ENCODE data around the gene TMEM255B.

The TMEM255B gene

GRCh38 chr13:113834496-113835200, 75.6 kb downstream of the TMEM255B start:
- no peak for DNase-seq (ENCODE audit: low read depth)

GRCh38 chr13:113835461-113836270, 76.6 kb downstream of the TMEM255B start:
- DNase-seq (ENCODE audit: low read depth) = no peak

- DNase-seq (ENCODE audit: low read depth) = no peak
Measured at GRCh38 chr13:113836768-113837559, 77.9 kb downstream of the TMEM255B start.

GRCh38 chr13:113837560-113838355, 78.7 kb downstream of the TMEM255B start:
- DNase-seq (ENCODE audit: low read depth) = no peak

GRCh38 chr13:113838711-113839201, 79.7 kb downstream of the TMEM255B start:
- DNase-seq (ENCODE audit: low read depth) = no peak

GRCh38 chr13:113839536-113840204, 80.6 kb downstream of the TMEM255B start:
- no peak for DNase-seq (ENCODE audit: low read depth)

- DNase-seq (ENCODE audit: low read depth) = no peak
Measured at GRCh38 chr13:113840541-113841352, 81.7 kb downstream of the TMEM255B start.

- no peak for DNase-seq (ENCODE audit: low read depth)
Measured at GRCh38 chr13:113841353-113841650, 82.3 kb downstream of the TMEM255B start.

- DNase-seq (ENCODE audit: low read depth) = no peak
Measured at GRCh38 chr13:113842336-113843062, 83.5 kb downstream of the TMEM255B start.

- no peak for DNase-seq (ENCODE audit: low read depth)
Measured at GRCh38 chr13:113843063-113843654, 84.1 kb downstream of the TMEM255B start.

GRCh38 chr13:113843864-113844556, 85.0 kb downstream of the TMEM255B start:
- no peak for DNase-seq (ENCODE audit: low read depth)

GRCh38 chr13:113845055-113845454, 86.0 kb downstream of the TMEM255B start:
- no peak for DNase-seq (ENCODE audit: low read depth)

- no peak for DNase-seq (ENCODE audit: low read depth)
Measured at GRCh38 chr13:113845723-113846635, 87.0 kb downstream of the TMEM255B start.

- DNase-seq (ENCODE audit: low read depth) = no peak
Measured at GRCh38 chr13:113846636-113847318, 87.8 kb downstream of the TMEM255B start.

- no peak for DNase-seq (ENCODE audit: low read depth)
Measured at GRCh38 chr13:113848020-113848419, 89.0 kb downstream of the TMEM255B start.

- no peak for DNase-seq (ENCODE audit: low read depth)
Measured at GRCh38 chr13:113848431-113849260, 89.6 kb downstream of the TMEM255B start.
